Stimulated activated CD8-positive, alpha-beta memory T cell treated with anti-CD3 and anti-CD28 coated beads, Interleukin-12 subunit alpha, Interleukin-12 subunit beta, amount 100 ng/mL, for 24 hours (primary cell): Measurements from ENCODE around the gene LRRC73.
"Not testable (repeated sequence)": the region's sequence is repeated elsewhere in the genome, so short reads cannot be mapped to it uniquely, and the experiment has no call there.

Experiments
- DNase-seq: peaks from one replicate; pipeline ENCODE4 v3.0.0-alpha.2; 2020; ENCODE audit errors: extremely low read depth

The LRRC73 gene

DNA sequence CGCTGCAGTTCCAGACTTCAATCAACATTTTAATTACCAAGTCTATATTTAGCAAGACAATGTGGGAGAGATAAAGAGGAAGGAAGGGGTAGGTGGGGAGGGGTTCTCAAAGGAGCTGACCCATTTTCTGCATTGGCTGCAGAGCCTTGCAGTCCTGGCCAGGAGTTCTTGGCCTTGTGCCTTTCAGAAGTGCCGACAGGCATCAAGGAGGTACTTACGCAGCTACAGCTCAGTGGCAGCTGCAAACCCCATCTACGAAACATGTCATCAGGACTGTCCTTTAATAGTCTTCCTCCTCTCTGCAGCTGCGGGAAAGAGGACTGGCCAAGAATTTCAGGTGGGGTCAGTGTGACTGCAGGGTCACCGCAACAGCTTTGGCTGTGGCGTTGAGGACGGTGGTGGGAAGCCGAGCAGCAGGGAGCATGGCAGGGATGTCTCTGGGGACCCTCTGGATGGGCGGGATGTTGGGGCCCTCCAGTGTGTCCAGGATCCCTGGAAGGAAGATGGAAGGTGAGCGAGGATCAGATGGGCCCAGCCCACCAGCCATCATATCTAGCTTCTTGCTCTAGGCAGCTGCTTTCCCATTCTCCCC is 1.8 kb upstream of the LRRC73 start:
- DNase-seq: no peak

DNA sequence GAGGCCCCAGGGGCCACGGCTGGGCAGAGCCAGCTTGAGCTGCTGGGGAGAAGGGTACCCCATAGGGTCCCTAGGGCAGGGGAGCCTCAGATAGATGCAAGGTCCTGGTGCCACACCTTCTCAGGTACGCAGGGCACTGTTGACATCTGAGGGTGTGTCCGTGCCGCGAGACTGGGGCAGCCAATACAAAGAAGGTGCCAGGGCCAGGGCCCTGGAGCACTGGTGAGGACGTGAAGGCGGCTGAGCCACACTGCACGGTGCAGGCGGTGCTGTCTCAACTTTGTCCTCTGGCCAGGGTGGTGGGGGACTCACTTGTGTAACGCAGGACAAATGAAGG is 649 bp upstream of the LRRC73 start:
- DNase-seq: no peak

DNA sequence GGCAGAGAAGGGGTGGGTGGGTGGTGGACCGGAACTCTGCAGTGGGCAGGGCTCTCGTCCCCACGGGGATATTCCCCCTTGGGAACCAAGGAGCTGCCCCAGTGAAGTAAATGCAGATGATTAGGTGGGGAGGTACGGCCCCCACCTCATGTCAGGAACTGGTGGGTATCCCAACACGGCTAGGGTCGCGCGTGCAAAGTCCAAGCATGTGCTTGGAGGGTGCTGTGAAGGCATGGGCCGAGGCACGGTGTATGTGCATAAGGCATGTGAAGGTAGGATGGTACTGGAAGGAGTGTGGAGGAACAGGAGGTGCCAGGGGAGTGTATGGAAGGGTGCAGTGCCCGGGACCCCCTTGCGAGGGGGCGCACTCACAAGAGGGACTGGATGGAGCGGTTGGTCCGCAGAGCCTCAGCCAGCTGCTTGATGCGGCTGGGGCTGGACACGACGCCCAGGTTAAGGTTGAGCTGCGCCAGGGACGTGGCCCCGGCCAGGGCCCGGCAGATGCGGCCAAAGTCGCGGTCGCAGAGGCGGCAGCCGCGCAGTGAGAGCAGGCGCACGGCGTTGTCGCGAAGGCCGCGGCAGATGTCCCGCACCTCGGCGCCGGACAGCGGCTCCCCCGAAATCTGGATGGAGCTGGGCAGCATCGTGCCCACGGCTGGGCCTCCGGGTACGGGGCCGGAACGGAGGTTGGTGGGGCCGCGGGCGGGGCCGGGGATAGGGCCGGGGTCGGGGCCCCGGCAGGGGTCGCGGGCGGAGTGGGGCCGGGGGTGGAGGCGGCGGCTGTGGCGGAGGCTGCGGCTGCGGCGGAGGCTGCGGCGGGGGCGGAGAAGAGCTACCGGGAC is 783 bp downstream of the LRRC73 start:
- no peak for DNase-seq

DNA sequence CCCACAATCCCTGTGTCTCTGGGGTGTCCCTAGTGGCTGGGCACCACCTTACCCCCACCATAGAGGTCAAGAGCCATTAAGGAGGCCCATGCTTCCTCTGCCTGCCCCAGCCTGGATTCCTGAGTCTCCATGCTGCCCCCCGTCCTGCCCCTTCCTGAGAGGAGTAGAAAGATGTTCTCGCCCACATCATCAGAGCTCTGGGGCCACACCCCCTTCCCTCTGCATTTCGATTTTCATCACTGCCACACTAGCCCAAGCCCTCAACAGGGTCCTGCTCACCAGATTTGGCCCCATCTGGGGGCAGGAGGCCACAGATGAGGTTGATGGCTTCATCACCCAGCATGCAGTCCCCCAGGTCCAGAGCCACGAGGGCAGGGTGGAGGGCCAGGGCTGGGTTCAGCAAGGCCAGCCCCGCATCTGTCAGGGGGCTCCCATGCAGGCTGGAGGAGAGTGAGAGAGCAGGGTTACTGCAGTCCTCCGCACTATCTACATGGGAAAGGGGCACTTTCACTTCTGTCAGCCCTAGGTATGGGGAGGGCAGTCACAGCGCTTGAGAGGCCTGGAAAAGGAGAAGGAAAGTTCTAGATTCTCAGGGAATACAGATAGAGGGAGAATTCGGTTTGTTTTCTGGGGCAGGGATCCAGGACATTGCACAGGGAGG is 1.5 kb downstream of the LRRC73 start:
- DNase-seq: no peak

DNA sequence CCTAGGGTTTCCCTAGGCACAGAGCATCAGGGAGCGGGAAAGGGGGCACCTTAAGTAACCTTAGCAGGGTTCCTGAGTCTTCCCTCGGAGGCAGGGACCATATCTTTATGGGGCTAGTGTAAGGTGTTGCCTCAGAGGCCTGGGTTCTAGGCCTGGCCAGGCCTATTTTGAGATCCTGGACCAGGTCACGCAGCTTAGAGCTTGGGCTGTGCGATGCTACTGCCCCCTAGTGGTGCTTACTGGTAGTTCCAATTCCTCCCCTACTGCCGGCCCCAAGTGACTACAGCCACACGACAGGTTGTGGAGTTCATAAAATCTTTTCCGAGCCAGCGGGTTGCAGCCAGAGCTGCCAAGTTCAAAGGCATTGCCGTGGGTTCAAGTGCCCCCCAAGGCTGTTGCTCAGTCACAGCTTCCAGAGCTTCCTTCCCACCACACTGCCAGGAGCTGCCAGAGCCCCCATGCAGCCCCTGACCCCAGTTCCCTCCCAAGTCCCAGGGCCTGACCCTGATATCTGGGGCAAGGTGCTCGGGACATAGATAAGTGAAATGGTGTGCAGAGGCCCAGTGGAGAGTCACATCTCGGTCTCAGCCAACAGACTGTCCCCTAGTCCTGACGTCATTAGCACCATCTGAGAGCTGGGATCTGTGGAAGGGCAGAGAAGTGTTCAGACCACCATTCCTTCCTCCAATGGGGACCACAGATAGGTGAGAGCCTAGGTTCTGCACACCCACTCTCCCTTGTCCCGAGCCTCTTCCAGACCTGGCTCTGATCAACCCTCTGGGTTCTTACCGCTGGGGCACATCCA is 3.3 kb downstream of the LRRC73 start:
- DNase-seq: peak; percentile 51

DNA sequence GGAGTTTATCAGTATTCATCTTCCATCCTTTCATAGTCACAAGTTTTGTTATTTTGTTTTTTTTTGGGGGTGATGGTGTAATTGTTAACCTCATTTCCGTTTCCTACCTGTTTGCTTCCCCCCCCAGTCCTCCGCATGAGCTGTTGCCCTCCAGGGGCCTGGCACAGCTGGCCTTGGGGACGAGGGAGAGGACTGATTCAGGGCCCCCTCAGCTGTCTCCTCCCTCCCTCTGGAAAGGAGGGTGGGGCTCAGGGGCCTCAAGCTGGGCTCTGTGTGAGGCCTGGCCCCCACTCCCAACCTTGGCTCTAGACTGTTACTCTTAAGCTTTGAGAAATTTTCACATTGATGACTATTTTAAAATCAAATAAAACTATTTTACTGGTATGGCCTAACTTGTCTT is 4.0 kb downstream of the LRRC73 start:
- DNase-seq: no peak

DNA sequence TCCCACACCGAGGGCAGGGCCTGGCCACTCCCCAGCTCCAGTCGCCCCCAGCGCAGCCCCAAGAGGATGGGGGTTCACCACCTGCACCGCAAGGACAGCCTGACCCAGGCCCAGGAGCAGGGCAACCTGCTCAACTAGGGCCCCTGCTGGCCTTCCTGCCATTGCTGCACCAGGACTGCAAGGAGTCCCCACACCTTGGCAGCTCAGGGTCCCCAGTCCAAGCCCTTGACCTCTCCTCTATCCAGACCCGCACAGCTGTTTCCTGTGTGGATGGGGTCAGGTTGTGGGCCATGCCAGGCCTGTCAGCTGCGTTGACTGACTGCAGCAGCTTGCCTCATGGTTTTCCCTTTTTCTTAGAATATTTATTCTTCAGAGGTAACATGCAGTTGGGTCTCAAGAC is 4.4 kb downstream of the LRRC73 start:
- no peak for DNase-seq

DNA sequence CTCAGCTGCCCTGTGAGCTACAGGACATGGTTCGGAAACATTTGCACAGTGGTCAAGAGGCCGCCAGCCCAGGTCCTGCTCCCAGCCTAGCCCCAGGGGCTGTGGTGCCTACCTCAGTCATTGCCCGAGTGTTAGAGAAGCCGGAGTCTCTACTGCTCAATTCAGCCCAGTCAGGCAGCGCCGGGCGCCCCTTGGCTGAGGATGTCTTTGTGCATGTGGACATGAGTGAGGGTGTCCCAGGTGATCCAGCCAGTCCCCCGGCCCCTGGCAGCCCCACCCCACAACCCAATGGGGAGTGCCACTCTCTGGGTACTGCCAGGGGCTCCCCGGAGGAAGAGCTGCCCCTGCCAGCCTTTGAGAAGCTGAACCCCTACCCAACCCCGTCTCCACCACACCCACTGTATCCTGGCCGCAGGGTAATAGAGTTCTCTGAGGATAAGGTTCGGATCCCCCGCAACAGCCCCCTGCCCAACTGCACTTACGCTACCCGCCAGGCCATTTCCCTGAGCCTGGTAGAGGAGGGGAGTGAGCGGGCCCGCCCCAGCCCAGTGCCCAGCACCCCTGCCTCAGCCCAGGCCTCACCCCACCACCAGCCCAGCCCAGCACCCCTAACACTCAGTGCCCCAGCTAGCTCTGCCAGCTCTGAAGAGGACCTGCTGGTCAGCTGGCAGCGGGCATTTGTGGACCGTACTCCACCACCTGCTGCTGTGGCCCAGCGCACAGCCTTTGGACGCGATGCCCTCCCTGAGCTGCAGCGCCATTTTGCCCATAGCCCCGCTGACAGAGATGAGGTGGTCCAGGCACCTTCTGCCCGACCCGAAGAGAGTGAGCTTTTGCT is 5.2 kb downstream of the LRRC73 start:
- DNase-seq: no peak

DNA sequence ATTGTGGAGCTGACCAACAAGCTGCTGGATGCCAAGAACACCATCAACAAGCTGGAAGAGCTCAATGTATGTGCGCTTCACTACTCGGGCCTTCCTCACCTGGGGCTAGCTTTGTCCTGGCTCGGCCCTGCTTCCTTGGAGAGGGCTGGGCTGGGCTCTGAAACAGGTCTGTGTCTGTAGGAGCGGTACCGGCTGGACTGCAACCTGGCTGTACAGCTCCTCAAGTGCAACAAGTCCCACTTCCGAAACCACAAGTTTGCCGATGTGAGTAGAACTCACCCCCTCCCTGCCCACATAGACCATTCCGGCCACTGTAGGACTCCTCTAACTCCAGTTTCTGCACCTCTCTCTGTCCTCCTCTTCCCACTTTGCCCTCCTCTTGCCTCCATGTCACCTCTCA is 6.7 kb downstream of the LRRC73 start:
- no peak for DNase-seq

DNA sequence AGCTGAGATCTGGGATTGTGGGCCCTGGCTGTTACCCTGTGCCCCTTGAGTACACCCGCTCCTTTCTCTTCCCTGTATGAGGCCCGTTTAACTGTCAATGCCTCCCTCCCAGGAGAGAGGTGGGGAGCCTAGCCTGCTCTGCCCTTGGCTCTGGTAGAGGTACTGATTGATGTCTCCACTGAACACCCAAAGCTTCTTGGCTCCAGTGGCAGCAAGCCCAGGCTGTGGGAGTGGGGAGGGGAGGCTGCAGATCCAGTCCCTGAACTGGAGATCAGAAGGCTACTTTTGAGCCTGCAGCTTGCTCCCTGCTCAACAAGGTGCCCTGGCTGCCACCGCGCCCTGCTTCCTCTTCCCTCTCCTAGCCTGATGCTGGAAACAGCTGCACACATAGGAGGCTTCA is 7.5 kb downstream of the LRRC73 start:
- DNase-seq: no peak

DNA sequence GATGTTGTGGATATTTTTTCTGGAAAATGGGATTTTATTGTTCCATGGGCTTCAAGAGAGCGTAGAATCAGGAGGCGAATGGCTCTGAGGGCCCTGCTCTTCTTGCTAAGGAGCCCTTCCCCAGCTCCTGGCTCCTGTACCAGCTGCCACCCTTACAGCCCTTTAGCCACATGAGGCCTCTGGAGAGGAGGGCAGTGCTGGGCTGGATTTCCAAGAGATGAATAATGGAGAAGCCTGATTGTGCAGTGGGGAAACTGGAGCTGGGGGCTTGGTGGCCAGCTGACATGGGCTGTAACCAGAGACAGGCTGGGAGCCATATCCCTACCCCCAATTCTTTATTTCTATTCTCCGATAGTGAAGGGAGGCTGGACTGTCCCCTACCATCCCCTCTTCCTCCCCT is 9.2 kb downstream of the LRRC73 start:
- DNase-seq: no peak

DNA sequence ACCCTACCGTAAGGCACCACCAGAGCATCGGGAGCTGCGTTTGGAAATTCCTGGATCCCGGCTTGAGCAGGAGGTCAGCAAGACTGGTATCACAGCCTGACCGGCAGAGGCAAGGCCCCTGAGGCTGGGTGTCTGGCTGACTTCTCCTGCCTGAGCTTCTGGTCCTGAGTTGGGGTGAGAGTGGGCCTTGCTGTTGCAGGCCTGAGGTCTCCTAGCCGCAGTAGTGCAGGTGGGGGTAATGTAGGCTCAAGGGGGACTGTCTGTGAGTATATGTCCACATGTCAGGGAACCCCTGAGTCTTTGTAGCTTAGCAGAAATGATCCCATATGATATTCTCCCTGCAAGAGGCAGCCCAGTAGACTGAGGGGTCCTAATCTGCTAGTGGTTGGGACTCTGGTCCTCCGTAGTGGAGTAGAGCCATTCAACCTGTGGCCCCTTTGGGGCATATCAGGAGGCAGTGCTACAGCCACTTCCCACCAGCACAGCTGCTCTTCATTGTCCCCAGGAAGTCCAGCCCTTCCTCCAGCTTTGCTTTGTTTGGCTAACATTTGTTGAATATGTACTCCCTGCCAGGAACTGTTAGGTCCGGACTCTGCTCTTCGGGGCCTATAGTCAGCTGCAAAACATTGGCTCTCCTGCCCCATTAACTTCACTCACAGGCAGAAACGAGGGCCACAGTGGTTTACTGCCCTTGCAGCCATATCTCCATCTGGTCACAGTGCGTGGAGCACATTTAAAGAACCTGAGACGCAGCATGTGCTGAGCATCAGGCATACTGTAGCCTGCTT is 10.9 kb downstream of the LRRC73 start:
- no peak for DNase-seq

DNA sequence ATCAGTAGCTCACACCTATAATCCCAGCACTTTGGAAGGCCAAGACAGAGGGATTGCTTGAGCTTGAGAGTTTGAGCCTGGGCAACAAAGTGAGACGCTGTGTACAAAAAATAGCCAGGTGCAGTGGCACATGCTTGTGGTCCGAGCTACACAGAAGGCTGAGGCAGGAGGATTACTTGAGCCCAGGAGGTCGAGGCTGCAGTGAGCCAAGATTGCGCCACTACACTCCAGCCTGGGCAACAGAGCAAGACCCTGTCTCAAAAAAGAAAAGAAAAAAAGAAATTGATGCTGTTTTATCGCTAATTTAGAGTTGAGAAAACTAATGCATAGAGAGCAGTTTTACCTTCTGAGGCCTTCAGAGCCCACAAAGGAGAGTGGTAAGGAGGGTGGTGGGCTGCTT is 11.9 kb downstream of the LRRC73 start:
- not testable (repeated sequence) for DNase-seq

DNA sequence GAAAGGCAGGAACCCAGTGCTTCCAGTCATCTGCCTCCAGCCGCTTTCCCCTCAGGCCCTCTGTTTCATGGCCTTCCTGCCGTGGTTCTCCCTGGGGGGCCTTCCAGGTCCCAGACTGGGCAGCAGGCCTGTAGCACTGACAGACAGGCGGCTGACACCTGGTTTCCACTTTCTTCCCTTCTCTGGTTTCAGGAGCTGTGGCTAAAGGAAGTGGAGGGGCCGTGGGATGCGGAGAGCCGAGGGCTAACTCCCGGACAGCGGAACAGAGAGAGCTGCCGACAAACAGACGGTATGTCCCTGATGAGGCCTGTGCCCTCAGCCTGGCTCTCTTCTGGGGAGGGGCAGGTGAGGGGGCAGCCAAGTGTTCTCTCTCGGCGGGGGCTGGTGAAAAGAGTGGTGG is 12.5 kb downstream of the LRRC73 start:
- DNase-seq: no peak

DNA sequence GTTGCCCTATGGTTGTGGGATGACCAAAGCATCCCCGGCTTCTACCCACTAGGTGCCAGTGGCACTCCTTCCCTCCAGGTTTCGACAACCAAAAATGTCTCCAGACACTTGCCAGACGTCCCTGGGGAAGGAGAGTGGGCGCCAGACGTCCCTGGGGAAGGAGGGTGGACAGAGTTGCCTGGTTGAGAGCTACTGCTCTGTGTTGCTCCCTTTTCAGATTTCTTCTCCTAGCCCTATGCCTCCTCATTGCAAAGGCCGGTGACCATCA is 13.1 kb downstream of the LRRC73 start:
- DNase-seq: no peak

DNA sequence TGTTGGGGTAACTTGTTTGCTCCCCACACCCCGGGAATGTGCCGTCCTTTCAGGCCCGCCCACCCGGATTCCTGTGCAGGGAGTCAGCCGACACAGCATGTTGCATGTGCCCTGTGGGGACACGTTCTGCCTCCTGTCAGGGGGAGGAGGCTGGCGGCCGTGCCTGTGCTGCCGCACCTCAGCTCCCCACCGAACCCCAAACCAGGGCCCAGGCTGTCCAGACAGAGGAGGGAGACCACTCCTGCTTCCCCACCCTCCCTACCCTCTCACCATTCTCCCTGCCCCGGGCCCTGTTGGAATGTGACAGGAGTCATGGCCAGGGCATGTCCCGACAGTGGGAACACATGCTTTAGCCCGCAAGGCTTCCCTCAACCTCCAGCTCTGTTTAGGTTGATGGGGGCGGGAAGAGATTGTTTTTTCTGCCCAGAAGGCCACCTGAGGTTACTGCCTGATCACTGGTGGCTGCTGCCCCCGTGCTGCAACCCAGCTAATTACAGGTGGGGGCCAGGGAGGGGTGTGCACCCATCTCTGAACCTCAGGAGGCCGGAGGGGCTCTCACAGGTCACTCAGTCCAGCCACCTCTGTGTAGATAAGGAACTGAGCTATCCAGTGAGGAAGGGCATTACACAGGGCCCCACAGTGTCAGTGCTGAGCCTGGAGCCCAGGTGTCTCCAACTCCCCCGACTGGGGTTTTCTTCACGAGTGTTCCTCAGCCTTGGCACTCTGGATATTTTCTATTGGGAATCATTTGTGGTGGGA is 13.6 kb downstream of the LRRC73 start:
- no peak for DNase-seq

DNA sequence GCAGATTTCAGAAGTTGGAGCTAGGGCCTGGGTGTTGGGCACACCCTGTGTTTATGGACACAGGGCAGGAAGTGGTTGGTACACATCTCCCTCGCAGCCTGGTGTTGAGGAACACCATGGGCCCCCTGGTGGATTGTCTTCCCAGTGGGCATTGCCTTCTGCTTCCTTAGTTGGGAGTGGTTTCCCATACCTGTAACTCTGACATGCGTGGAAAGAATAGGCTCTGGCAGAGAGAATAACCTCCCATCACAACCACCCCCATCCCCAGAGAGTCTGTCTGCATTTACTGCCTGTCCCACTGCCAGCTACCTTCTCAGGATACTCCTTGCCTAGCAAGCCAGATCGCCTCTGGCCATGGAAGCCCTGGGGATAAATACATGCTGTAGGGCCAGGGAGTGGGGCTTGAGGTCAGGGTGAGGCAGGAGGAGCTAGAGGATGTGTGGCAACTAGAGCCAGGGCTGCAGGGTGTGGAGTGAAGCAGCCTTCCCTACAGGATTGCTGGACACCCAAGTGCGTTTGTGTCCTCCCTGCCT is 14.7 kb downstream of the LRRC73 start:
- DNase-seq: no peak

DNA sequence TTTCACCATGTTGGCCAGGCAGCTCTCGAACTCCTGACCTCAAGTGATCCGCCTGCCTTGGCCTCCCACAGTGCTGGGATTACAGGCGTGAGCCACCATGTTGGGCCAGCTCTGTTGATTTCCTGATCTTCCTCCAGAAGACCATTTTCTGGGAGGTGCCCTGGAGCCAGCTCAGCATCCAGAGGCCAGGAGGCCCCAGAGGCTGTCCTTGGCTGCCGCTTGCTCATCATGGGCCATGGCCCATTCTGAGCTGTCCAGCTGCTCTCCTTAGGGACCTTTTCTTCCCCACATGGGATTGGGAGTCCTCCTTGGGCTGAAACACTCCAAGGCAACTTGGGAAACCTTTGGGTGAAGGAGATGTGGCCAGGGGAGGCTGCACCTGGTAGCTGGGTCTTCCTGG is 15.4 kb downstream of the LRRC73 start:
- DNase-seq: no peak

DNA sequence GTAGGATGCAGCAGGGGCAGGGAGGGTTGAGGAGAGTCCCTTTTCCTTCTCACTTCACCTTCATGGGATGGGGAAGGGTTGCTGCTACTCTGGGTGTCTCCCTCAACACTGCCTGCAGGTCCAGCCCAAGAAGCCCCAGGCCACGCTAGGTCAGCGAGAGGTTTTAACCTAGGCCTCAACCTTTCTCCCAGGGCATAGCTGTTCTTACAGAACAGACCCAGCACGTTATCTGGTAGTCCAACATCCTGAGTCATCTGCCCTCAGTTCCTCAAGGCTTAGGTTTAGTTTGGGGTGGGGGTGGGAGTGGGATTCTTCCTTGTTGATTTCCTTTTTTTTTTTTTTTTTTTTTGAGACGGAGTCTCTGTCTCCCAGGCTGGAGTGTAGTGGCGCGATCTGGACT is 15.8 kb downstream of the LRRC73 start:
- DNase-seq: no peak

DNA sequence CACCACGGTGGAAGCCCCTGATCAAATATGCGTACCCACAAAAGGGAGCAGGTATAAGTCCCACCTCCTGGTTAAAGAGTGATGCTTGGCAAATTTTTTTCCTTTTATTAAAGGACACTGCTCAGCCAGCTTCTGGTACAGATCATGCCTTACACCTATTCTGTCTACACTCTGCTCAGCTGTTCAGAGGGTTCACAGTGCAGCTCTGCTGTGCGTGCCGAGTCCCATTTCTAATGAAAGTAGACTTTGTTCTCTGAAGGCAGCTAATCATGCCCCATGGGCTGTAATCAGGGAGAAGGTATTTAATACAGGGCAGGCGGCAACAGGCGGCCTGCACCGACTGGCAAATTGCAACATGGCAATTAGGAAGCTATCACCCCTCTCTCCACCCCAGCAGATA is 16.3 kb downstream of the LRRC73 start:
- DNase-seq: no peak
